Smooth muscle cell (in vitro differentiated cells): Measurements from ENCODE around the gene PCDHGB6. TPM values are rescaled to one million over a fixed set of nuclear protein-coding genes. Genes with fewer than 3 reads are reported as not detected.
"Not testable (repeated sequence)": the region's sequence is repeated elsewhere in the genome, so short reads cannot be mapped to it uniquely, and the experiment has no call there.

Source experiments
- DNase-seq: peaks from one replicate; lab custom pipeline; 2025; ENCODE audit not compliant: unreplicated experiment; lab: John Stamatoyannopoulos, UW
- H2AFZ ChIP-seq: fragments of 200-600 bp; sonication (generic); 2 replicates; pipeline ENCODE4 v1.6.0; 2016; ENCODE audit warnings: antibody characterized with exemption, low read depth, mild to moderate bottlenecking
- H3F3A ChIP-seq: fragments of 200-600 bp; sonication (generic); 2 replicates; pipeline ENCODE4 v1.6.0; 2017; ENCODE audit warnings: antibody characterized with exemption, low read depth
- H3K27ac ChIP-seq: fragments of 200-600 bp; sonication (generic); 2 replicates; pipeline ENCODE4 v1.5.1; 2016; ENCODE audit warnings: low read depth, mild to moderate bottlenecking
- H3K27me3 ChIP-seq: fragments of 200-600 bp; sonication (generic); 2 replicates; pipeline ENCODE4 v1.6.1; 2016; ENCODE audit warnings: low read depth, mild to moderate bottlenecking
- H3K36me3 ChIP-seq: fragments of 200-600 bp; sonication (generic); 2 replicates; pipeline ENCODE4 v1.5.1; 2016; ENCODE audit warnings: low read depth
- H3K4me1 ChIP-seq: fragments of 200-600 bp; sonication (generic); 2 replicates; pipeline ENCODE4 v1.5.1; 2016; ENCODE audit warnings: low read depth
- H3K4me2 ChIP-seq: fragments of 200-600 bp; sonication (generic); 2 replicates; pipeline ENCODE4 v1.6.0; 2016; ENCODE audit warnings: mild to moderate bottlenecking
- H3K4me3 ChIP-seq: fragments of 200-600 bp; sonication (generic); 2 replicates; pipeline ENCODE4 v1.5.1; 2016; ENCODE audit warnings: mild to moderate bottlenecking
- H3K79me2 ChIP-seq: fragments of 200-600 bp; sonication (generic); 2 replicates; pipeline ENCODE4 v1.6.0; 2016; ENCODE audit warnings: low read depth, mild to moderate bottlenecking
- H3K9ac ChIP-seq: fragments of 200-600 bp; sonication (generic); 2 replicates; pipeline ENCODE4 v1.6.0; 2016; ENCODE audit warnings: low read depth
- H3K9me3 ChIP-seq: fragments of 200-600 bp; sonication (generic); replicated peaks from 2 replicates; pipeline ENCODE4 v1.5.1; 2016; ENCODE audit warnings: low read depth
- H4K20me1 ChIP-seq: fragments of 200-600 bp; sonication (generic); 2 replicates; pipeline ENCODE4 v1.6.0; 2016; ENCODE audit warnings: low read depth
- WGBS: methylation state at CpG from one replicate; pipeline ENCODE4 v1.1.7; 2016; ENCODE audit warnings: low lambda C conversion rate; 5-methylcytosine and 5-hydroxymethylcytosine counted together
- polyA plus RNA-seq: library from polyadenylated mRNA; unstranded; fragments of >200 nt; fragmentation: Nextera tagmentation; extraction: Ambion mirVana; gene quantifications from 2 replicates; pipeline ENCODE4 v1.2.1, GENCODE V29; 2016
- total RNA-seq: library from RNA; depleted of rRNA; stranded (reverse); fragments of >200 nt; gene quantifications from 2 replicates; pipeline ENCODE4 v1.2.3, GENCODE V29; 2014
- TF ChIP-seq, protein P1 (sequence below): fragments of 200-600 bp; sonication (generic); IDR thresholded peaks from 2 replicates; pipeline ENCODE4 v1.5.1; 2017; ENCODE audit warnings: borderline replicate concordance, mild to moderate bottlenecking, antibody characterized with exemption; ENCODE audit not compliant: insufficient read depth, poor library complexity, severe bottlenecking

Gene PCDHGB6
- total and polyA plus RNA-seq, 2 experiments from 2014 or later = 12.3 to 17.1 TPM

DNA sequence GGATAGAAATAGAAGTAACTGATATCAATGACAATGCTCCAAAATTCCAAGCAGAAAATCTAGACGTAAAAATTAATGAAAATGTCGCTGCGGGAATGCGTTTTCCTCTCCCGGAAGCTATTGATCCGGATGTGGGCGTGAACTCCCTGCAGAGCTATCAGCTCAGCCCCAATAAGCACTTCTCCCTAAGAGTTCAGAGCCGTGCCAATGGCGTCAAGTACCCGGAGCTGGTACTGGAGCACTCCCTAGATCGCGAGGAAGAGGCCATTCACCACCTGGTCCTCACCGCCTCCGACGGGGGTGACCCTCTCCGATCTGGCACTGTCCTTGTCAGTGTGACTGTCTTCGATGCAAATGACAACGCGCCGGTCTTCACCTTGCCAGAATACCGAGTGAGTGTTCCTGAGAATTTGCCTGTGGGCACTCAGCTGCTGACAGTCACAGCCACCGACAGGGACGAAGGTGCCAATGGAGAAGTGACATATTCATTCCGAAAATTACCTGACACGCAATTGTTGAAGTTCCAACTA is 5.8 kb downstream of the PCDHGB6 start:
- TF ChIP-seq, protein P1, sequence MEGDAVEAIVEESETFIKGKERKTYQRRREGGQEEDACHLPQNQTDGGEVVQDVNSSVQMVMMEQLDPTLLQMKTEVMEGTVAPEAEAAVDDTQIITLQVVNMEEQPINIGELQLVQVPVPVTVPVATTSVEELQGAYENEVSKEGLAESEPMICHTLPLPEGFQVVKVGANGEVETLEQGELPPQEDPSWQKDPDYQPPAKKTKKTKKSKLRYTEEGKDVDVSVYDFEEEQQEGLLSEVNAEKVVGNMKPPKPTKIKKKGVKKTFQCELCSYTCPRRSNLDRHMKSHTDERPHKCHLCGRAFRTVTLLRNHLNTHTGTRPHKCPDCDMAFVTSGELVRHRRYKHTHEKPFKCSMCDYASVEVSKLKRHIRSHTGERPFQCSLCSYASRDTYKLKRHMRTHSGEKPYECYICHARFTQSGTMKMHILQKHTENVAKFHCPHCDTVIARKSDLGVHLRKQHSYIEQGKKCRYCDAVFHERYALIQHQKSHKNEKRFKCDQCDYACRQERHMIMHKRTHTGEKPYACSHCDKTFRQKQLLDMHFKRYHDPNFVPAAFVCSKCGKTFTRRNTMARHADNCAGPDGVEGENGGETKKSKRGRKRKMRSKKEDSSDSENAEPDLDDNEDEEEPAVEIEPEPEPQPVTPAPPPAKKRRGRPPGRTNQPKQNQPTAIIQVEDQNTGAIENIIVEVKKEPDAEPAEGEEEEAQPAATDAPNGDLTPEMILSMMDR = no peak
- Histone ChIP-seq H3K79me2 (peaks cover 38% of the 10 kb centered on the region), H3K4me1 (peaks cover 5% of the 10 kb centered on the region), H3K27me3 (no peaks in the 10 kb centered on the region), H3K27ac (no peak overlapping the region), H3K9me3 (no peaks in the 10 kb centered on the region), H3K36me3 (peaks cover 7% of the 10 kb centered on the region), H3K4me3 (peak overlapping the region; percentile 66), H4K20me1 (no peaks in the 10 kb centered on the region), H2AFZ (peak overlapping the region; percentile 92), H3K4me2 (peak overlapping the region; percentile 86), H3F3A (no peaks in the 10 kb centered on the region), H3K9ac (no peak overlapping the region)
- 64% methylated on average over 25 of the region's 25 CpGs for WGBS
- DNase-seq = no peak

DNA sequence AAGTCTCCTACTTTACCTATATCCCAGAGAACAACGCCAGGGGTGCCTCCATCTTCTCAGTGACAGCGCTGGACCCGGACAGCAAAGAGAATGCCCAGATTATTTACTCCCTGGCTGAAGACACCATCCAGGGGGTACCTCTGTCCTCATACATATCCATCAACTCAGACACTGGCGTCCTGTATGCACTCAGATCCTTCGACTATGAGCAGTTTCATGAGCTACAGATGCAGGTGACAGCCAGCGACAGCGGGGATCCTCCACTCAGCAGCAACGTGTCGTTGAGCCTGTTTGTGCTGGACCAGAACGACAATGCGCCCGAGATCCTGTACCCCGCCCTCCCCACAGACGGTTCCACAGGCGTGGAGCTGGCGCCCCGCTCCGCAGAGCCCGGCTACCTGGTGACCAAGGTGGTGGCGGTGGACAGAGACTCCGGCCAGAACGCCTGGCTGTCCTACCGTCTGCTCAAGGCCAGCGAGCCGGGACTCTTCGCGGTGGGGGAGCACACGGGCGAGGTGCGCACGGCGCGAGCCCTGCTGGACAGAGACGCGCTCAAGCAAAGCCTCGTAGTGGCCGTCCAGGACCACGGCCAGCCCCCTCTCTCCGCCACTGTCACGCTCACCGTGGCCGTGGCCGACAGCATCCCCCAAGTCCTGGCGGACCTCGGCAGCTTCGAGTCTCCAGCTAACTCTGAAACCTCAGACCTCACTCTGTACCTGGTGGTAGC is 6.9 kb downstream of the PCDHGB6 start:
- H3K36me3 ChIP-seq, H3K9me3 ChIP-seq, H4K20me1 ChIP-seq, H3F3A ChIP-seq, H3K4me2 ChIP-seq, H3K27me3 ChIP-seq, H3K4me3 ChIP-seq, H3K27ac ChIP-seq, DNase-seq, H3K9ac ChIP-seq, H2AFZ ChIP-seq, H3K4me1 ChIP-seq: not testable (repeated sequence)
- 98% methylated on average over 45 of the region's 46 CpGs for WGBS
- H3K79me2 ChIP-seq = peaks cover 46% of the 10 kb centered on the region

DNA sequence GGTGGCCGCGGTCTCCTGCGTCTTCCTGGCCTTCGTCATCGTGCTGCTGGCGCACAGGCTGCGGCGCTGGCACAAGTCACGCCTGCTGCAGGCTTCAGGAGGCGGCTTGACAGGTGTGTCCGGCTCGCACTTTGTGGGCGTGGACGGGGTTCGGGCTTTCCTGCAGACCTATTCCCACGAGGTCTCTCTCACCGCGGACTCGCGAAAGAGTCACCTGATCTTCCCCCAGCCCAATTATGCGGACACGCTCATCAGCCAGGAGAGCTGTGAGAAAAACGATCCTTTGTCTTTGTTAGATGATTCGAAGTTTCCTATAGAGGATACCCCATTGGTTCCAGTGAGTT is 7.4 kb downstream of the PCDHGB6 start:
- not testable (repeated sequence) for H4K20me1 ChIP-seq

DNA sequence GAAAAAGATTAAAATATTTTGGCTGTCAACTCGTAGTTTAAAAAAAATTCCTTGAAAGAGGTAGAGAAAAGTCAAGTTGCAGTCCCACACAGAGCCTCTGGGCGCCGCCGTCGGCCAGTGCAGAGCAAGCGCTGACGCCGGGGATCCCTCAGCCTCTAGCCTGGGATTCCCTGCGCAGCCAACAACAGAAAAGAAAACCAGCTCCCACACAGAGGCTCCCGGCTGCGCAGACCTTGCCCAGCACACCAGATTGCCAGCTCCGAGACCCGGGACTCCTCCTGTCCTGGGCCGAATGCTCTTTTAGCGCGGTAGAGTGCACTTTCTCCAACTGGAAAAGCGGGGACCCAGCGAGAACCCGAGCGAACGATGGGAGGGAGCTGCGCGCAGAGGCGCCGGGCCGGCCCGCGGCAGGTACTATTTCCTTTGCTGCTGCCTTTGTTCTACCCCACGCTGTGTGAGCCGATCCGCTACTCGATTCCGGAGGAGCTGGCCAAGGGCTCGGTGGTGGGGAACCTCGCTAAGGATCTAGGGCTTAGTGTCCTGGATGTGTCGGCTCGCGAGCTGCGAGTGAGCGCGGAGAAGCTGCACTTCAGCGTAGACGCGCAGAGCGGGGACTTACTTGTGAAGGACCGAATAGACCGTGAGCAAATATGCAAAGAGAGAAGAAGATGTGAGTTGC is 9.8 kb downstream of the PCDHGB6 start, which contains the start of gene PCDHGB7:
TSS of gene PCDHGB7 (plus strand) at position 184 of the 679 bp plus-strand sequence. CDS start at position 367, 183 bp downstream.
- peak within 1 kb of the TSS; percentile 55 for H3K4me3 ChIP-seq
- H3K4me2 ChIP-seq = peak within 1 kb of the TSS; percentile 83
- H3K9ac ChIP-seq = peak within 1 kb of the TSS; percentile 51
- peak within 1 kb of the TSS; percentile 57 for H3K27ac ChIP-seq
- H3F3A ChIP-seq, H3K27me3 ChIP-seq, H4K20me1 ChIP-seq, H3K4me1 ChIP-seq: not testable (repeated sequence)
- peaks cover 32% of the 10 kb centered on the region for H3K36me3 ChIP-seq
- 6% methylated on average over 47 of the region's 47 CpGs for WGBS
- peak; percentile 36 for DNase-seq
- TF ChIP-seq, protein P1 = peak; percentile 78
- H3K79me2 ChIP-seq = peaks cover 69% of the 10 kb centered on the region
- peak within 1 kb of the TSS; percentile 43 for H2AFZ ChIP-seq
- H3K9me3 ChIP-seq = peaks cover 20% of the 10 kb centered on the region

More for the DNA sequence above, 7.4 kb downstream of the PCDHGB6 start:
- Histone ChIP-seq H3K36me3 (peaks cover 12% of the 10 kb centered on the region), H3K79me2 (peaks cover 52% of the 10 kb centered on the region)
- H3K27me3 ChIP-seq, H3F3A ChIP-seq, H3K4me1 ChIP-seq, H3K4me2 ChIP-seq, H2AFZ ChIP-seq, H3K4me3 ChIP-seq, H3K27ac ChIP-seq, H3K9me3 ChIP-seq, H3K9ac ChIP-seq, DNase-seq: not testable (repeated sequence)
- WGBS = 99% methylated on average over 24 of the region's 24 CpGs
